Tibial nerve (tissue), 4 donors: Measurements from ENCODE around the gene NAA40. TPM values are rescaled to one million over a fixed set of nuclear protein-coding genes. Genes with fewer than 3 reads are reported as not detected.

Experiments used
- DNase-seq, 2 donors: peaks; one replicate each; pipeline ENCODE4 v3.0.0-alpha.2; 2019; ENCODE audit warnings: low spot score in 2 of 2
- H3K27ac ChIP-seq, 4 donors: fragments of 200-600 bp; sonication (generic) in 3 of 4; one replicate each; pipeline ENCODE4 v1.5.1; 2017 to 2019; ENCODE audit warnings: mild to moderate bottlenecking in 1 of 4
- H3K27me3 ChIP-seq, 2 donors: fragments of 200-600 bp; sonication (generic) in 1 of 2; one replicate each; pipeline versions ENCODE4 v1.5.1 to v1.6.0; 2017 to 2019
- H3K36me3 ChIP-seq, 3 donors: fragments of 200-600 bp; sonication (generic); one replicate each; pipeline ENCODE4 v1.5.1; 2018 to 2019
- H3K4me1 ChIP-seq, 4 donors: fragments of 200-600 bp; sonication (generic) in 3 of 4; one replicate each; pipeline ENCODE4 v1.5.1; 2017 to 2019
- H3K4me3 ChIP-seq, 4 donors: fragments of 200-600 bp; sonication (generic) in 3 of 4; one replicate each; pipeline ENCODE4 v1.5.1; 2017 to 2019; ENCODE audit warnings: mild to moderate bottlenecking in 1 of 4, moderate library complexity in 1 of 4
- H3K9me3 ChIP-seq, 4 donors: fragments of 200-600 bp; sonication (generic) in 3 of 4; one replicate each; pipeline ENCODE4 v1.5.1; 2017 to 2019
- CTCF ChIP-seq, 5 experiments: fragments of 200-600 bp in 3 of 5; fragments of 450-650 bp in 2 of 5; sonication (generic) in 3 of 5; IDR thresholded peaks; one replicate each; pipeline ENCODE4 v1.5.1; 2016 to 2019; ENCODE audit warnings: antibody characterized with exemption in 5 of 5, mild to moderate bottlenecking in 3 of 5, moderate library complexity in 2 of 5
- EP300 ChIP-seq, 2 donors: sonication (generic); formaldehyde crosslinking; IDR thresholded peaks; one replicate each; pipeline ENCODE4 v1.6.1; 2017; ENCODE audit warnings: antibody characterized with exemption in 2 of 2, mild to moderate bottlenecking in 1 of 2
- POLR2A ChIP-seq, 2 donors: fragments of 450-650 bp; IDR thresholded peaks; one replicate each; pipeline ENCODE4 v1.6.1; 2017; ENCODE audit warnings: antibody characterized with exemption in 2 of 2, mild to moderate bottlenecking in 2 of 2, moderate library complexity in 2 of 2
- WGBS, 2 donors: methylation state at CpG; one replicate each; pipeline ENCODE4 v1.1.5; 2018; 5-methylcytosine and 5-hydroxymethylcytosine counted together
- total RNA-seq, 4 donors: library from RNA; depleted of rRNA; stranded (reverse); fragments of >200 nt; gene quantifications; one replicate each; pipeline ENCODE4 v1.1.0, GENCODE V29; 2016

NAA40 gene
- total RNA-seq, 4 donors from 2014 or later = 4.9 to 13.5 (median 5.6) TPM

DNA sequence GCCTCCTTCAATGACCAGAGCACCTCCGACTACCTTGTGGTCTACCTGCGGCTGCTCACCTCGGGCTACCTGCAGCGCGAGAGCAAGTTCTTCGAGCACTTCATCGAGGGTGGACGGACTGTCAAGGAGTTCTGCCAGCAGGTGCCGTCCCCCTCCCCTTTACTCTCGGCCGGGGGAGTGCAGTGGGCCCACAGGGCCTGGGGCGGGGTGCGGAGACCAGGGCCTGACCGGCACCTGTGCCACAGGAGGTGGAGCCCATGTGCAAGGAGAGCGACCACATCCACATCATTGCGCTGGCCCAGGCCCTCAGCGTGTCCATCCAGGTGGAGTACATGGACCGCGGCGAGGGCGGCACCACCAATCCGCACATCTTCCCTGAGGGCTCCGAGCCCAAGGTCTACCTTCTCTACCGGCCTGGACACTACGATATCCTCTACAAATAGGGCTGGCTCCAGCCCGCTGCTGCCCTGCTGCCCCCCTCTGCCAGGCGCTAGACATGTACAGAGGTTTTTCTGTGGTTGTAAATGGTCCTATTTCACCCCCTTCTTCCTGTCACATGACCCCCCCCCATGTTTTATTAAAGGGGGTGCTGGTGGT lies 58.4 kb downstream of the NAA40 start:
- DNase-seq = no peak
- TF ChIP-seq EP300 (IDR thresholded peaks at IDR 0.05) = no peak
- TF ChIP-seq CTCF (IDR thresholded peaks at IDR 0.05) = no peak
- no peak for TF ChIP-seq POLR2A (IDR thresholded peaks at IDR 0.05)
- H3K4me3 ChIP-seq = no peak overlapping the region
- H3K36me3 ChIP-seq = peaks cover 0 to 70% (median 5%) of the 10 kb centered on the region in 3 donors
- H3K9me3 ChIP-seq = no peaks in the 10 kb centered on the region
- peaks cover 0 to 42% (median 16%) of the 10 kb centered on the region in 4 donors for H3K4me1 ChIP-seq
- WGBS, 2 donors = 88 to 93% methylated on average over 24 to 27 of the region's 27 CpGs
- no peaks in the 10 kb centered on the region for H3K27me3 ChIP-seq
- no peak overlapping the region for H3K27ac ChIP-seq

DNA sequence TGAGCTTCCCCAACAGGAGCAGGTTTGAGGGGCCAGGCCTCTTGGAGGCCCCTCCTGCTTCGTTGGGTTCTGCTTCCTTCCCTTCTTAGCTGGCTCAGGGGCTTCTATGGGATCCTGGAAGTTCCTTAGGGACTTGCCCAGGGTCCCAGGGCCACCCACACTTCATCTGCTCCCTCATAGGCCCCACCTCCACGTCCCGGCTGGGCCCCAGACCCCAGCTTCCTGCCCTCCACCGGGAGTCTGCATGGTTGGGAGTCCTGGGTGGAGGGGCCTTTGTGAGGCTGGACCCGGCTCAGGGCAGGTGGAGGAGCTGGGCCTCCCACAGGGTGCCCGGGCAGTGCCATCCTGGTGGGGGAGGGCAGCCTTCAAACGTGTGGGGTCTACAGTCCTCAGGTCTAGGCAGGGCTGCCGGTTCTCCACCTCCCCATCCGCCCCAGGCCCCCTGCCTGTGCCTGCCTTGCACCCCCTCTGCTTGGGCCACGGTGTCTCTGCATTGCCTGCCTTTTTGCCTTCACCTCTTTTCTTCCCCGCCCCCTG lies 59.1 kb downstream of the NAA40 start:
- Histone ChIP-seq H3K27me3 (no peaks in the 10 kb centered on the region), H3K4me1 (peaks cover 0 to 46% (median 16%) of the 10 kb centered on the region in 4 donors), H3K27ac (no peak overlapping the region), H3K4me3 (no peak overlapping the region), H3K36me3 (peaks cover 0 to 64% (median 5%) of the 10 kb centered on the region in 3 donors), H3K9me3 (no peaks in the 10 kb centered on the region)
- TF ChIP-seq CTCF (IDR thresholded peaks at IDR 0.05) = no peak
- TF ChIP-seq EP300 (IDR thresholded peaks at IDR 0.05) = no peak
- TF ChIP-seq POLR2A (IDR thresholded peaks at IDR 0.05) = no peak
- 70 to 77% methylated on average over 9 to 11 of the region's 11 CpGs for WGBS, 2 donors
- no peak for DNase-seq

GRCh38 chr11:63998558-63999348 lies 60.0 kb downstream of the NAA40 start:
- TF ChIP-seq CTCF (IDR thresholded peaks at IDR 0.05) (no peak), POLR2A (IDR thresholded peaks at IDR 0.05) (no peak), EP300 (IDR thresholded peaks at IDR 0.05) (no peak)
- WGBS, 2 donors = 58 to 71% methylated on average over 25 to 46 of the region's 54 CpGs
- peaks cover 0 to 55% (median 5%) of the 10 kb centered on the region in 3 donors for H3K36me3 ChIP-seq
- no peaks in the 10 kb centered on the region for H3K27me3 ChIP-seq
- peaks cover 0 to 49% (median 16%) of the 10 kb centered on the region in 4 donors for H3K4me1 ChIP-seq
- H3K4me3 ChIP-seq = peak overlapping the region in 2 of 4 donors; percentile 37 to 47
- H3K27ac ChIP-seq = no peak overlapping the region
- DNase-seq = no peak
- H3K9me3 ChIP-seq = no peaks in the 10 kb centered on the region

GRCh38 chr11:63999349-64000025 lies 60.7 kb downstream of the NAA40 start:
- no peak for DNase-seq
- peak overlapping the region in 1 of 4 donors; percentile 49 for H3K27ac ChIP-seq
- no peaks in the 10 kb centered on the region for H3K27me3 ChIP-seq
- TF ChIP-seq CTCF (IDR thresholded peaks at IDR 0.05) (no peak), POLR2A (IDR thresholded peaks at IDR 0.05) (no peak), EP300 (IDR thresholded peaks at IDR 0.05) (no peak)
- H3K36me3 ChIP-seq = peaks cover 0 to 47% (median 5%) of the 10 kb centered on the region in 3 donors
- H3K4me3 ChIP-seq = peak overlapping the region in 3 of 4 donors; percentile 29 to 47 (median 37)
- peaks cover 0 to 55% (median 16%) of the 10 kb centered on the region in 4 donors for H3K4me1 ChIP-seq
- no peaks in the 10 kb centered on the region for H3K9me3 ChIP-seq
- 6 to 19% methylated on average over 23 to 30 of the region's 59 CpGs for WGBS, 2 donors
